HEK293 (cell line): ENCODE measurements around the gene ZSCAN12.
A peak's percentile ranks its signal among the peaks of the same experiment; 100 is the strongest.

Experiments used
- CTCF ChIA-PET: fragments of 350-600 bp; formaldehyde crosslinking; extraction: SDS; loops from one replicate; lab custom pipeline; 2021; ENCODE audit warnings: antibody characterized with exemption; lab: Yijun Ruan, JAX
- POLR2A ChIA-PET: fragments of 300-600 bp; formaldehyde crosslinking; extraction: SDS; loops from one replicate; lab custom pipeline; 2020; ENCODE audit warnings: antibody characterized with exemption, inconsistent platforms; lab: Yijun Ruan, JAX
- H3K27ac ChIP-seq: fragments of 200-500 bp; sonication (Bioruptor generic); 2 replicates; pipeline ENCODE4 v1.5.1; 2014; ENCODE audit warnings: low read depth, low read length, control low read depth, inconsistent platforms; ENCODE audit errors: extremely low read depth
- H3K36me3 ChIP-seq, 2 experiments: fragments of 200-500 bp in 1 of 2; sonication (Bioruptor generic) in 1 of 2; 1 replicate in 1 of 2; 2 replicates in 1 of 2; pipeline ENCODE4 v1.5.1; 2014 to 2017; ENCODE audit warnings: inconsistent platforms in 2 of 2, low read length in 2 of 2; ENCODE audit not compliant: control insufficient read depth in 2 of 2, insufficient read depth in 1 of 2
- H3K4me1 ChIP-seq: fragments of 200-500 bp; sonication (Bioruptor generic); 2 replicates; pipeline ENCODE4 v1.5.1; 2014; ENCODE audit warnings: mild to moderate bottlenecking, low read length, inconsistent platforms; ENCODE audit not compliant: control insufficient read depth, insufficient read depth
- H3K4me3 ChIP-seq: 2 replicates; pipeline ENCODE4 v1.5.1; 2011; ENCODE audit warnings: low read depth, mild to moderate bottlenecking, control low read depth, low read length, moderate library complexity
- H3K9me3 ChIP-seq: fragments of 200-500 bp; sonication (Bioruptor generic); 2 replicates; pipeline ENCODE4 v1.5.1; 2014; ENCODE audit warnings: low read depth, low read length, inconsistent platforms; ENCODE audit not compliant: control insufficient read depth, insufficient read depth
- FEZF1 ChIP-seq: fragments of 450-650 bp; formaldehyde crosslinking; IDR thresholded peaks from 2 replicates; pipeline ENCODE4 v1.5.1; 2016; ENCODE audit warnings: missing biosample characterization, missing genetic modification characterization
- GLIS2 ChIP-seq: fragments of 450-650 bp; formaldehyde crosslinking; IDR thresholded peaks from 2 replicates; pipeline ENCODE4 v1.5.1; 2016; ENCODE audit warnings: missing biosample characterization, missing genetic modification characterization
- INSM2 ChIP-seq: fragments of 450-650 bp; formaldehyde crosslinking; IDR thresholded peaks from 2 replicates; pipeline ENCODE4 v1.5.1; 2016; ENCODE audit warnings: missing biosample characterization, missing genetic modification characterization
- KLF8 ChIP-seq: fragments of 450-650 bp; formaldehyde crosslinking; IDR thresholded peaks from 2 replicates; pipeline ENCODE4 v1.5.1; 2016; ENCODE audit warnings: missing biosample characterization, missing genetic modification characterization
- MZF1 ChIP-seq: fragments of 450-650 bp; formaldehyde crosslinking; IDR thresholded peaks from 2 replicates; pipeline ENCODE4 v1.5.1; 2017; ENCODE audit warnings: missing biosample characterization, missing genetic modification characterization, borderline replicate concordance
- OVOL3 ChIP-seq: fragments of 450-650 bp; formaldehyde crosslinking; IDR thresholded peaks from 2 replicates; pipeline ENCODE4 v1.5.1; 2016; ENCODE audit warnings: missing biosample characterization, missing genetic modification characterization
- PRDM1 ChIP-seq: fragments of 450-650 bp; formaldehyde crosslinking; IDR thresholded peaks from 2 replicates; pipeline ENCODE4; 2016; ENCODE audit warnings: missing biosample characterization, missing genetic modification characterization
- SCRT2 ChIP-seq: fragments of 450-650 bp; formaldehyde crosslinking; IDR thresholded peaks from 2 replicates; pipeline ENCODE4 v1.5.1; 2016; ENCODE audit warnings: missing biosample characterization, missing genetic modification characterization
- TRIM28 ChIP-seq: IDR thresholded peaks from 2 replicates; pipeline ENCODE4 v1.6.1; 2011; ENCODE audit warnings: low read length, control low read depth, borderline replicate concordance
- YY1 ChIP-seq: fragments of 450-650 bp; formaldehyde crosslinking; IDR thresholded peaks from 2 replicates; pipeline ENCODE4 v1.5.1; 2018; ENCODE audit warnings: missing biosample characterization, missing genetic modification characterization
- ZFP37 ChIP-seq: fragments of 450-650 bp; formaldehyde crosslinking; IDR thresholded peaks from 2 replicates; pipeline ENCODE4 v1.5.1; 2016; ENCODE audit warnings: missing biosample characterization, missing genetic modification characterization
- ZNF24 ChIP-seq: fragments of 450-650 bp; formaldehyde crosslinking; IDR thresholded peaks from 2 replicates; pipeline ENCODE4 v1.5.1; 2016; ENCODE audit warnings: missing biosample characterization, missing genetic modification characterization
- ZNF341 ChIP-seq: fragments of 450-650 bp; formaldehyde crosslinking; IDR thresholded peaks from 2 replicates; pipeline ENCODE4; 2016; ENCODE audit warnings: low read depth, missing biosample characterization, missing genetic modification characterization
- ZNF449 ChIP-seq: fragments of 450-650 bp; formaldehyde crosslinking; IDR thresholded peaks from 2 replicates; pipeline ENCODE4 v1.5.1; 2017; ENCODE audit warnings: missing biosample characterization, mild to moderate bottlenecking, missing genetic modification characterization, moderate library complexity
- ZNF48 ChIP-seq: fragments of 450-650 bp; formaldehyde crosslinking; IDR thresholded peaks from 2 replicates; pipeline ENCODE4 v1.5.1; 2016; ENCODE audit warnings: missing biosample characterization, missing genetic modification characterization
- ZNF600 ChIP-seq: fragments of 450-650 bp; formaldehyde crosslinking; IDR thresholded peaks from 2 replicates; pipeline ENCODE4 v1.5.1; 2016; ENCODE audit warnings: missing biosample characterization, missing genetic modification characterization
- ZNF660 ChIP-seq: fragments of 450-650 bp; IDR thresholded peaks from 2 replicates; pipeline ENCODE4 v1.5.1; 2018; ENCODE audit warnings: missing biosample characterization, mild to moderate bottlenecking, missing genetic modification characterization
- ZNF677 ChIP-seq: fragments of 450-650 bp; IDR thresholded peaks from 2 replicates; pipeline ENCODE4 v1.5.0; 2018; ENCODE audit warnings: missing biosample characterization, mild to moderate bottlenecking, missing genetic modification characterization, moderate library complexity
- ZSCAN30 ChIP-seq: fragments of 450-650 bp; IDR thresholded peaks from 2 replicates; pipeline ENCODE4 v1.5.1; 2018; ENCODE audit warnings: missing biosample characterization, mild to moderate bottlenecking, missing genetic modification characterization, moderate library complexity
- ZSCAN5A ChIP-seq: fragments of 450-650 bp; formaldehyde crosslinking; IDR thresholded peaks from 2 replicates; pipeline ENCODE4 v1.5.1; 2016; ENCODE audit warnings: missing biosample characterization, missing genetic modification characterization

The ZSCAN12 gene

GRCh38 chr6:28336284-28337120 lies 63.0 kb downstream of the ZSCAN12 start:
- POLR2A ChIA-PET, result interaction anchor here (0.5 to 4.0 kb wide), 18 partner anchors 9 to 527 kb away, joined by 3 to 37 read pairs (median 8); partner anchors contain the start of genes PGBD1, ZKSCAN3, ZKSCAN4 and ZKSCAN8
- no peaks in the 10 kb centered on the region for H3K36me3 ChIP-seq
- peak overlapping the region; percentile 88 for H3K27ac ChIP-seq
- H3K4me3 ChIP-seq, result peak overlapping the region; percentile 78
- peak; percentile 16; the same call in 1 of the 2 replicates for TF ChIP-seq YY1
- TF ChIP-seq GLIS2 (tag by site-specific recombination), result 0 out of 2 replicates have a peak, but pooled peaks have one; percentile 32
- no peak for TF ChIP-seq ZFP37
- no peak for TF ChIP-seq INSM2 (tag by site-specific recombination)
- peak; percentile 42; the same call in 1 of the 2 replicates for TF ChIP-seq SCRT2 (tag by site-specific recombination)
- TF ChIP-seq ZNF677 (tag by site-specific recombination), result no peak
- TF ChIP-seq ZSCAN30 (tag by site-specific recombination), result 0 out of 2 replicates have a peak, but pooled peaks have one; percentile 19
- TF ChIP-seq ZNF449 (tag by site-specific recombination), result 0 out of 2 replicates have a peak, but pooled peaks have one; percentile 11
- TF ChIP-seq KLF8, result no peak
- TF ChIP-seq TRIM28, result no peak
- peak; percentile 91; the same call in 1 of the 2 replicates for TF ChIP-seq OVOL3 (tag by site-specific recombination)
- TF ChIP-seq PRDM1, result no peak
- peak; percentile 87 for TF ChIP-seq ZNF600 (tag by site-specific recombination)
- TF ChIP-seq MZF1 (tag by site-specific recombination), result 0 out of 2 replicates have a peak, but pooled peaks have one; percentile 56
- peak; percentile 13; the same call in 1 of the 2 replicates for TF ChIP-seq FEZF1 (tag by site-specific recombination)
- no peak for TF ChIP-seq ZNF48 (tag by site-specific recombination)
- TF ChIP-seq ZSCAN5A, result no peak
- TF ChIP-seq ZNF24 (tag by site-specific recombination), result 0 out of 2 replicates have a peak, but pooled peaks have one; percentile 18
- TF ChIP-seq ZNF660 (tag by site-specific recombination), result peak; percentile 32; the same call in 1 of the 2 replicates
- TF ChIP-seq ZNF341 (tag by site-specific recombination), result peak; percentile 83
- CTCF ChIA-PET, result interaction anchor here (0.6 to 0.9 kb wide), 3 partner anchors 10 to 128 kb away, joined by 3 to 5 read pairs (median 3); no protein-coding TSS in a partner anchor
- peaks cover 4% of the 10 kb centered on the region; the same call in 1 of the 2 replicates for H3K4me1 ChIP-seq
- H3K9me3 ChIP-seq, result no peaks in the 10 kb centered on the region
